Endothelial cell of umbilical vein (primary cell): Measurements from ENCODE around the gene TULP1.

ENCODE experiments used
- EZH2 ChIP-seq: IDR thresholded peaks from 2 replicates; pipeline ENCODE4 v1.6.1; 2012; ENCODE audit warnings: borderline replicate concordance, low read depth, mild to moderate bottlenecking, moderate library complexity, low read length, inconsistent platforms; ENCODE audit not compliant: severe bottlenecking
- JUN ChIP-seq: IDR thresholded peaks from 2 replicates; pipeline ENCODE4 v1.6.1; 2011; ENCODE audit warnings: borderline replicate concordance, low read depth; ENCODE audit not compliant: insufficient read length, insufficient read depth
- MYC ChIP-seq: IDR thresholded peaks from one replicate; pipeline ENCODE4 v1.6.1; 2011; ENCODE audit warnings: mild to moderate bottlenecking, low read depth, low read length
- POLR2A ChIP-seq: IDR thresholded peaks from 2 replicates; pipeline ENCODE4 v1.6.1; 2012; ENCODE audit warnings: low read depth, mild to moderate bottlenecking, control low read depth, low read length
- POLR2AphosphoS5 ChIP-seq: IDR thresholded peaks from 2 replicates; pipeline ENCODE4 v1.6.1; 2012; ENCODE audit warnings: low read depth, mild to moderate bottlenecking, control low read depth, low read length, moderate library complexity; ENCODE audit not compliant: insufficient read depth
- TF ChIP-seq, protein P1 (sequence below), 2 donors: IDR thresholded peaks; 1 replicate in 1 of 2; 2 replicates in 1 of 2; pipeline ENCODE4 v1.5.1; 2011; ENCODE audit warnings: low read length in 2 of 2, mild to moderate bottlenecking in 2 of 2, moderate library complexity in 2 of 2, control low read depth in 1 of 2, inconsistent platforms in 1 of 2, low read depth in 1 of 2; ENCODE audit not compliant: insufficient read depth in 1 of 2; ENCODE audit errors: extremely low read depth in 1 of 2
- TF ChIP-seq, protein P2 (sequence below): IDR thresholded peaks from 2 replicates; pipeline ENCODE4 v1.6.1; 2011; ENCODE audit not compliant: insufficient read depth, insufficient read length

DNA sequence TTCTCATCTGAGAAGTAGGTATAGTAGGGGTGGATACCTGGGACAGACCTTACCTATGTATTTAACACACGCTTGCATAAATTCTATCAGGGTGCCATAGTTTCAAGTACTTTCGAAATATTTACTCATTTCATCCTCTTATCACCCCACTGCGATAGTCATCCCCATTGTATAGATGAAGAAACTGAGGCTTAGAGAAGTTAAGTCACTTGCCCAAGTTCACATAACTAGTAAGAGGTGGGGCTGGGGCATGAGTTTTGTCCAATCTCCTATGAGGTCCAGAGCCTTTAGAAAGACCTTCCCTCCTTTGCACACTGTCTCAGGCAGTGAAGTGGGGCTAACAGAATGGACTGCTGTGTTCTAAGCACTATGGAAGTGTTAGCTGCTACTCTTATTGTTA, 6.2 kb downstream of the TULP1 start:
- TF ChIP-seq POLR2A (no peak), EZH2 (no peak), POLR2AphosphoS5 (no peak), MYC (no peak), JUN (no peak)
- TF ChIP-seq, protein P1, sequence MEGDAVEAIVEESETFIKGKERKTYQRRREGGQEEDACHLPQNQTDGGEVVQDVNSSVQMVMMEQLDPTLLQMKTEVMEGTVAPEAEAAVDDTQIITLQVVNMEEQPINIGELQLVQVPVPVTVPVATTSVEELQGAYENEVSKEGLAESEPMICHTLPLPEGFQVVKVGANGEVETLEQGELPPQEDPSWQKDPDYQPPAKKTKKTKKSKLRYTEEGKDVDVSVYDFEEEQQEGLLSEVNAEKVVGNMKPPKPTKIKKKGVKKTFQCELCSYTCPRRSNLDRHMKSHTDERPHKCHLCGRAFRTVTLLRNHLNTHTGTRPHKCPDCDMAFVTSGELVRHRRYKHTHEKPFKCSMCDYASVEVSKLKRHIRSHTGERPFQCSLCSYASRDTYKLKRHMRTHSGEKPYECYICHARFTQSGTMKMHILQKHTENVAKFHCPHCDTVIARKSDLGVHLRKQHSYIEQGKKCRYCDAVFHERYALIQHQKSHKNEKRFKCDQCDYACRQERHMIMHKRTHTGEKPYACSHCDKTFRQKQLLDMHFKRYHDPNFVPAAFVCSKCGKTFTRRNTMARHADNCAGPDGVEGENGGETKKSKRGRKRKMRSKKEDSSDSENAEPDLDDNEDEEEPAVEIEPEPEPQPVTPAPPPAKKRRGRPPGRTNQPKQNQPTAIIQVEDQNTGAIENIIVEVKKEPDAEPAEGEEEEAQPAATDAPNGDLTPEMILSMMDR (IDR thresholded peaks at IDR 0.05; ENCODE audit: extremely low read depth in 1 of 2, insufficient read depth in 1 of 2, low read depth in 1 of 2, low read length in 2 of 2), result no peak
- TF ChIP-seq, protein P2, sequence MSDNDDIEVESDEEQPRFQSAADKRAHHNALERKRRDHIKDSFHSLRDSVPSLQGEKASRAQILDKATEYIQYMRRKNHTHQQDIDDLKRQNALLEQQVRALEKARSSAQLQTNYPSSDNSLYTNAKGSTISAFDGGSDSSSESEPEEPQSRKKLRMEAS, result no peak
